Right lobe of liver (tissue), 4 donors: ENCODE results near the gene PLEKHA1.

Experiments used
- POLR2A ChIP-seq: fragments of 450-650 bp; IDR thresholded peaks from one replicate; pipeline ENCODE4 v1.6.1; 2017; ENCODE audit warnings: antibody characterized with exemption, mild to moderate bottlenecking
- TF ChIP-seq, protein P1 (sequence below), 4 donors: fragments of 200-600 bp in 3 of 4; fragments of 450-650 bp in 1 of 4; IDR thresholded peaks; one replicate each; pipeline versions ENCODE4 v1.5.1 to v1.8.0; 2016 to 2022; ENCODE audit warnings: antibody characterized with exemption in 4 of 4, mild to moderate bottlenecking in 2 of 4
- donor health status: DM: no; HTN: no; CAD: no.
- donor health status: DM: no; HTN: no; CAD: no.
- donor health status: DM: no; HTN: yes; CAD: no.

DNA sequence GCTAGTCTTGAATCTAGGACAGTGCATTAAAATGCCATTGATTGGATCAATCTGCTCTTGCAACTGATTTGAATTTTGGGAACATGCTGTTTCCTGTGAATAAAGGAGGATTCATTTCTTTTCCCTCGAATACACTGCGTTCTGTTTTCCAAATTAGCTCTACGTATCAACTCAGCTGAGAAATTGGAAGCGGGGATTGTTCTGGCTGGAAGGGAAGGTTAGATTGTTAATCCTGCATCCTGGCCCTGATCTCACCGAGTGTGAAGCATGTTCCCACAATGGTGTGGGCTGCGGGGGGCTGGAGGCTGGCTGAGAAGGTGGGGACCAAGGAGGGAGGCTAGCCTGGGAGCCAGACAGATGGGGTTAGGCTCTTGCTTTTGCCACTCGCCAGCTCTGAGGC is 104.5 kb downstream of the PLEKHA1 start:
- no peak for TF ChIP-seq POLR2A
- TF ChIP-seq, protein P1, sequence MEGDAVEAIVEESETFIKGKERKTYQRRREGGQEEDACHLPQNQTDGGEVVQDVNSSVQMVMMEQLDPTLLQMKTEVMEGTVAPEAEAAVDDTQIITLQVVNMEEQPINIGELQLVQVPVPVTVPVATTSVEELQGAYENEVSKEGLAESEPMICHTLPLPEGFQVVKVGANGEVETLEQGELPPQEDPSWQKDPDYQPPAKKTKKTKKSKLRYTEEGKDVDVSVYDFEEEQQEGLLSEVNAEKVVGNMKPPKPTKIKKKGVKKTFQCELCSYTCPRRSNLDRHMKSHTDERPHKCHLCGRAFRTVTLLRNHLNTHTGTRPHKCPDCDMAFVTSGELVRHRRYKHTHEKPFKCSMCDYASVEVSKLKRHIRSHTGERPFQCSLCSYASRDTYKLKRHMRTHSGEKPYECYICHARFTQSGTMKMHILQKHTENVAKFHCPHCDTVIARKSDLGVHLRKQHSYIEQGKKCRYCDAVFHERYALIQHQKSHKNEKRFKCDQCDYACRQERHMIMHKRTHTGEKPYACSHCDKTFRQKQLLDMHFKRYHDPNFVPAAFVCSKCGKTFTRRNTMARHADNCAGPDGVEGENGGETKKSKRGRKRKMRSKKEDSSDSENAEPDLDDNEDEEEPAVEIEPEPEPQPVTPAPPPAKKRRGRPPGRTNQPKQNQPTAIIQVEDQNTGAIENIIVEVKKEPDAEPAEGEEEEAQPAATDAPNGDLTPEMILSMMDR (IDR thresholded peaks at IDR 0.05): no peak
